Fibroblast of lung (primary cell): ENCODE measurements around the gene PCLO.

Experiments used
- CTCF ChIP-seq, 2 donors: IDR thresholded peaks in 1 of 2; conservative IDR thresholded peaks in 1 of 2; 1 replicate in 1 of 2; 2 replicates in 1 of 2; pipeline ENCODE4 v1.5.1; 2011 to 2012; ENCODE audit warnings: low read length in 2 of 2, control low read depth in 1 of 2, inconsistent platforms in 1 of 2, low read depth in 1 of 2, mild to moderate bottlenecking in 1 of 2
- EZH2 ChIP-seq: IDR thresholded peaks from 2 replicates; pipeline ENCODE4 v1.5.1; 2012; ENCODE audit warnings: low read length, control low read depth, mild to moderate bottlenecking; ENCODE audit errors: missing control alignments

- TF ChIP-seq CTCF (conservative IDR thresholded peaks at IDR 0.05 in 1 of 2, IDR thresholded peaks at IDR 0.05 in 1 of 2; ENCODE audit: low read depth in 1 of 2, low read length in 2 of 2) (no peak), EZH2 (no peak)
Measured at GRCh38 chr7:83143107-83143506, 19.6 kb downstream of the PCLO start.
